Measurements from ENCODE around the gene FREM1.

DNA sequence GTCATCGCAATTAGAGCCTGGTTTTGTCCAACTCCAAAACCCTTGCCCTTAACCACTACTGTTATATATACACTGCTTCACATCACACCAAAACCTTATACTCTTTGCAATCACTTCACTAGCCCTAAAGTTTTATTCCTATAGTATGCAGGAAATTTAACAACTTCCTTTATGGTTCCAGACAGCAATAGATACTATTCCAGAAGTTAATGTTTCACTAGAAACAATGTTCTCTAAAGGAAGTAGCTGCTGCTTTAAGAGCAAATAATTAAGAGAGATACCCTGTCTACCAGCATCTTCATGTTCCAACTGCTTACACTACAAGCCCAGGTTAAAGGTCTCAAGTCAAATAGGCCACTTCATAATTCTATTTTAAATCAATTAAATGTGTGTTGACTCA is 22.0 kb downstream of the FREM1 start:
- TF ChIP-seq, protein P1, sequence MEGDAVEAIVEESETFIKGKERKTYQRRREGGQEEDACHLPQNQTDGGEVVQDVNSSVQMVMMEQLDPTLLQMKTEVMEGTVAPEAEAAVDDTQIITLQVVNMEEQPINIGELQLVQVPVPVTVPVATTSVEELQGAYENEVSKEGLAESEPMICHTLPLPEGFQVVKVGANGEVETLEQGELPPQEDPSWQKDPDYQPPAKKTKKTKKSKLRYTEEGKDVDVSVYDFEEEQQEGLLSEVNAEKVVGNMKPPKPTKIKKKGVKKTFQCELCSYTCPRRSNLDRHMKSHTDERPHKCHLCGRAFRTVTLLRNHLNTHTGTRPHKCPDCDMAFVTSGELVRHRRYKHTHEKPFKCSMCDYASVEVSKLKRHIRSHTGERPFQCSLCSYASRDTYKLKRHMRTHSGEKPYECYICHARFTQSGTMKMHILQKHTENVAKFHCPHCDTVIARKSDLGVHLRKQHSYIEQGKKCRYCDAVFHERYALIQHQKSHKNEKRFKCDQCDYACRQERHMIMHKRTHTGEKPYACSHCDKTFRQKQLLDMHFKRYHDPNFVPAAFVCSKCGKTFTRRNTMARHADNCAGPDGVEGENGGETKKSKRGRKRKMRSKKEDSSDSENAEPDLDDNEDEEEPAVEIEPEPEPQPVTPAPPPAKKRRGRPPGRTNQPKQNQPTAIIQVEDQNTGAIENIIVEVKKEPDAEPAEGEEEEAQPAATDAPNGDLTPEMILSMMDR (conservative IDR thresholded peaks at IDR 0.05; ENCODE audit: low read length), result no peak
- no peak for TF ChIP-seq EZH2phosphoT487 (IDR thresholded peaks at IDR 0.05; ENCODE audit: borderline replicate concordance, low read depth, low read length)

Data from OCI-LY7 (cell line).